HG03159 (cell line): ENCODE data around the gene ACOT12.
"Not testable (repeated sequence)": the region's sequence is repeated elsewhere in the genome, so short reads cannot be mapped to it uniquely, and the experiment has no call there.

Experiments
- ATAC-seq: cut with Tn5 transposase; IDR thresholded peaks from one replicate; pipeline ENCODE4 v1.9.1; 2021; ENCODE audit warnings: mild to moderate bottlenecking, moderate library complexity; ENCODE audit not compliant: unreplicated experiment

ACOT12 gene

GRCh38 chr5:81393783-81394718 lies at the start of gene ACOT12:
TSS of gene ACOT12 (minus strand) at chr5:81394134. CDS start at chr5:81394114, 20 bp downstream.
- ATAC-seq: no peak

GRCh38 chr5:81435023-81435422 lies 41.1 kb upstream of the ACOT12 start:
- no peak for ATAC-seq

GRCh38 chr5:81429985-81430384 lies 36.1 kb upstream of the ACOT12 start:
- no peak for ATAC-seq

GRCh38 chr5:81429363-81429762 lies 35.4 kb upstream of the ACOT12 start:
- ATAC-seq: no peak

GRCh38 chr5:81428861-81429260 lies 34.9 kb upstream of the ACOT12 start:
- no peak for ATAC-seq

- ATAC-seq: no peak
These were observed 34.5 kb upstream of the ACOT12 start for GRCh38 chr5:81428446-81428845.

GRCh38 chr5:81427566-81427965 lies 33.6 kb upstream of the ACOT12 start:
- ATAC-seq: no peak

- ATAC-seq: no peak
These were observed 32.6 kb upstream of the ACOT12 start for GRCh38 chr5:81426359-81427030.

GRCh38 chr5:81425569-81425968 lies 31.6 kb upstream of the ACOT12 start:
- ATAC-seq: peak; percentile 58

- no peak for ATAC-seq
These were observed 30.8 kb upstream of the ACOT12 start for GRCh38 chr5:81424728-81425127.

- no peak for ATAC-seq
These were observed 28.7 kb upstream of the ACOT12 start for GRCh38 chr5:81422671-81423070.

- no peak for ATAC-seq
These were observed 26.2 kb upstream of the ACOT12 start for GRCh38 chr5:81420039-81420667.

GRCh38 chr5:81418606-81419005 lies 24.7 kb upstream of the ACOT12 start:
- ATAC-seq: no peak

- no peak for ATAC-seq
These were observed 23.1 kb upstream of the ACOT12 start for GRCh38 chr5:81417052-81417451.

GRCh38 chr5:81409896-81410295 lies 16.0 kb upstream of the ACOT12 start:
- no peak for ATAC-seq

GRCh38 chr5:81409361-81409760 lies 15.4 kb upstream of the ACOT12 start:
- ATAC-seq: no peak

- no peak for ATAC-seq
These were observed 14.6 kb upstream of the ACOT12 start for GRCh38 chr5:81408496-81408895.

- ATAC-seq: not testable (repeated sequence)
These were observed 13.9 kb upstream of the ACOT12 start for GRCh38 chr5:81407811-81408210.

GRCh38 chr5:81405126-81405891 lies 11.4 kb upstream of the ACOT12 start:
- no peak for ATAC-seq

GRCh38 chr5:81402192-81402930 lies 8.4 kb upstream of the ACOT12 start:
- no peak for ATAC-seq
